Kidney (tissue), 14 donors: ENCODE data around the gene MED13L. TPM values are rescaled to one million over a fixed set of nuclear protein-coding genes. Genes with fewer than 3 reads are reported as not detected.

ENCODE experiments used
- DNase-seq, 5 donors: peaks; one replicate each; pipeline ENCODE4 v3.0.0-alpha.2; 2013 to 2020
- FAIRE-seq: peaks from 2 replicates; lab custom pipeline; 2012; peaks lifted over from hg19 to GRCh38; lab: Jason Lieb, UNC
- H3K27ac ChIP-seq, 2 donors: one replicate each; pipeline ENCODE4 v1.7.0; 2013; ENCODE audit warnings: low read depth in 2 of 2, low read length in 2 of 2, inconsistent platforms in 1 of 2
- H3K27me3 ChIP-seq: one replicate; pipeline ENCODE4 v1.7.1; 2013; ENCODE audit warnings: low read length, inconsistent platforms; ENCODE audit not compliant: control insufficient read depth, insufficient read depth
- H3K36me3 ChIP-seq, 3 donors: one replicate each; pipeline versions ENCODE4 v1.7.0 to v1.7.1; 2013; ENCODE audit warnings: low read length in 3 of 3, control low read depth in 1 of 3, inconsistent platforms in 1 of 3; ENCODE audit not compliant: insufficient read depth in 3 of 3, control insufficient read depth in 2 of 3
- H3K4me1 ChIP-seq, 3 donors: one replicate each; pipeline versions ENCODE4 v1.7.0 to v1.7.1; 2013; ENCODE audit warnings: low read length in 3 of 3, inconsistent platforms in 1 of 3, low read depth in 1 of 3; ENCODE audit not compliant: control insufficient read depth in 2 of 3, insufficient read depth in 2 of 3
- H3K4me3 ChIP-seq, 3 donors: one replicate each; pipeline versions ENCODE4 v1.7.0 to v1.8.1; 2013; ENCODE audit warnings: low read length in 3 of 3, control low read depth in 1 of 3, inconsistent platforms in 1 of 3
- H3K9ac ChIP-seq, 3 donors: one replicate each; pipeline versions ENCODE4 v1.7.0 to v1.7.1; 2013; ENCODE audit warnings: low read length in 3 of 3, control low read depth in 1 of 3, inconsistent platforms in 1 of 3
- H3K9me3 ChIP-seq, 3 donors: one replicate each; pipeline versions ENCODE4 v1.7.0 to v1.7.1; 2013; ENCODE audit warnings: low read length in 3 of 3, control low read depth in 1 of 3, inconsistent platforms in 1 of 3; ENCODE audit not compliant: control insufficient read depth in 2 of 3, insufficient read depth in 1 of 3
- intact Hi-C: fragments of 100-400 bp; cut with DNase I; formaldehyde crosslinking; loops from one replicate; pipeline ENCODE4 v1.11.1; 2022
- polyA plus RNA-seq: library from polyadenylated mRNA; stranded (reverse); fragments of 350-450 nt; fragmentation: Illumina TruSeq; extraction: RNeasy Lipid Tissue Mini Kit (QIAGEN cat#74804); gene quantifications from one replicate; pipeline ENCODE4 v1.2.3, GENCODE V29; 2014; ENCODE audit warnings: low read depth, low replicate concordance; ENCODE audit not compliant: insufficient read depth
- total RNA-seq: library from RNA; stranded (reverse); fragmentation: NEBNext Ultra II Directional; extraction: Animal tissue kit (Norgen Biotek cat#: 25700); gene quantifications from one replicate; pipeline ENCODE4 v1.2.1, GENCODE V29; 2021
- TF ChIP-seq, protein P1 (sequence below): IDR thresholded peaks from 3 replicates; pipeline ENCODE4 v1.5.1; 2012; ENCODE audit warnings: mild to moderate bottlenecking, moderate library complexity, borderline replicate concordance; ENCODE audit not compliant: insufficient read depth; ENCODE audit errors: extremely low read depth
- donor health status: control.
- donor health status: control.
- donor health status: control.
- donor health status: control.
- donor health status: control.
- donor health status: DM: yes; HTN: yes; CAD: no.
- donor health status: Normal renal cell carcinoma (clear cell type).

Gene MED13L
- total and polyA plus RNA-seq, 2 donors from 2014 or later: 7.1 to 153 TPM

DNA sequence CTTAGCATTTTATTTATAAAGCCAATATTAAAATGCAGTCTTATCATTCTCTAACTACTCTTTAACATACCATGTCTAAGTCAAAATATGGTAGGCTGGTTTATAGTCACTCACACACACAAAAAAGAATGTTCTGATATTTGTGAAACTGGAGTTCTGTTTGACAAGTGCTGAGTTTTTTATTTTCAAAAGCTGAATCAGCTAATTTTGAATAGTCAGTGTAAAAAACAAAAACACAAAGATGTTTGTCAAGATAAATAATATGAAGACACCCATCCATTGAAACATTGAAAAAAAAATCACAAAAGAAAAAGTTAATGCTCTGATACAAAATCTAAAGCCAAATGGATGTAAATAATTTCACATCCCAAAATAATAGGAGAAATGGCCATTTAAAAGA is 231.5 kb downstream of the MED13L start:
- DNase-seq (no peak), FAIRE-seq (no peak)
- H3K9me3 ChIP-seq: no peaks in the 10 kb centered on the region
- TF ChIP-seq, protein P1, sequence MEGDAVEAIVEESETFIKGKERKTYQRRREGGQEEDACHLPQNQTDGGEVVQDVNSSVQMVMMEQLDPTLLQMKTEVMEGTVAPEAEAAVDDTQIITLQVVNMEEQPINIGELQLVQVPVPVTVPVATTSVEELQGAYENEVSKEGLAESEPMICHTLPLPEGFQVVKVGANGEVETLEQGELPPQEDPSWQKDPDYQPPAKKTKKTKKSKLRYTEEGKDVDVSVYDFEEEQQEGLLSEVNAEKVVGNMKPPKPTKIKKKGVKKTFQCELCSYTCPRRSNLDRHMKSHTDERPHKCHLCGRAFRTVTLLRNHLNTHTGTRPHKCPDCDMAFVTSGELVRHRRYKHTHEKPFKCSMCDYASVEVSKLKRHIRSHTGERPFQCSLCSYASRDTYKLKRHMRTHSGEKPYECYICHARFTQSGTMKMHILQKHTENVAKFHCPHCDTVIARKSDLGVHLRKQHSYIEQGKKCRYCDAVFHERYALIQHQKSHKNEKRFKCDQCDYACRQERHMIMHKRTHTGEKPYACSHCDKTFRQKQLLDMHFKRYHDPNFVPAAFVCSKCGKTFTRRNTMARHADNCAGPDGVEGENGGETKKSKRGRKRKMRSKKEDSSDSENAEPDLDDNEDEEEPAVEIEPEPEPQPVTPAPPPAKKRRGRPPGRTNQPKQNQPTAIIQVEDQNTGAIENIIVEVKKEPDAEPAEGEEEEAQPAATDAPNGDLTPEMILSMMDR: no peak
- no peak overlapping the region for H3K9ac ChIP-seq
- no peak overlapping the region for H3K27ac ChIP-seq
- no peak overlapping the region for H3K4me3 ChIP-seq
- intact Hi-C loops: no loop called here
- no peaks in the 10 kb centered on the region for H3K27me3 ChIP-seq
- H3K36me3 ChIP-seq: no peaks in the 10 kb centered on the region
- H3K4me1 ChIP-seq: peaks cover 0 to 2% (median 0%) of the 10 kb centered on the region in 3 donors

DNA sequence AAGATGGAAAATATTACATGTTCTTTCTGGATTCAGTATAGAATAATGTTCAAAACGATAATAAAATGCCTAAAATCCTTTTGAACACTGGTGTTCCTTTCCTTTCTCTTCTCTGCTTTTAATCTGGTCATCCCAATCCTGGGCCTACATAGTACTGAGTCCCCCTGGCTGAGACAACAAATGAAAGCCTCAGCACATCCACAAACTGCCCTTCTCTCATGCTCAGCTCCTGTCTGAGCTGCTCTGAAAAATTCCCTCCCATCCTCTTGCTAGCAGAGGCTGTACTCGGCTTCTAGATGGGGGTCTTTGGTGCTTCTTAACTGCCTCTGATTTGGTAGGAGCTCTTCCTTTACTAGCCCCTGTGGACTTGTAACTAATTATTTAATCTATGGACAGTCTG is 232.3 kb downstream of the MED13L start:
- Histone ChIP-seq H3K36me3 (no peaks in the 10 kb centered on the region), H3K4me3 (no peak overlapping the region), H3K9me3 (no peaks in the 10 kb centered on the region), H3K9ac (no peak overlapping the region), H3K27me3 (no peaks in the 10 kb centered on the region), H3K4me1 (no peaks in the 10 kb centered on the region), H3K27ac (no peak overlapping the region)
- TF ChIP-seq, protein P1: no peak
- intact Hi-C loops: no loop called here
- DNase-seq (no peak), FAIRE-seq (no peak)

DNA sequence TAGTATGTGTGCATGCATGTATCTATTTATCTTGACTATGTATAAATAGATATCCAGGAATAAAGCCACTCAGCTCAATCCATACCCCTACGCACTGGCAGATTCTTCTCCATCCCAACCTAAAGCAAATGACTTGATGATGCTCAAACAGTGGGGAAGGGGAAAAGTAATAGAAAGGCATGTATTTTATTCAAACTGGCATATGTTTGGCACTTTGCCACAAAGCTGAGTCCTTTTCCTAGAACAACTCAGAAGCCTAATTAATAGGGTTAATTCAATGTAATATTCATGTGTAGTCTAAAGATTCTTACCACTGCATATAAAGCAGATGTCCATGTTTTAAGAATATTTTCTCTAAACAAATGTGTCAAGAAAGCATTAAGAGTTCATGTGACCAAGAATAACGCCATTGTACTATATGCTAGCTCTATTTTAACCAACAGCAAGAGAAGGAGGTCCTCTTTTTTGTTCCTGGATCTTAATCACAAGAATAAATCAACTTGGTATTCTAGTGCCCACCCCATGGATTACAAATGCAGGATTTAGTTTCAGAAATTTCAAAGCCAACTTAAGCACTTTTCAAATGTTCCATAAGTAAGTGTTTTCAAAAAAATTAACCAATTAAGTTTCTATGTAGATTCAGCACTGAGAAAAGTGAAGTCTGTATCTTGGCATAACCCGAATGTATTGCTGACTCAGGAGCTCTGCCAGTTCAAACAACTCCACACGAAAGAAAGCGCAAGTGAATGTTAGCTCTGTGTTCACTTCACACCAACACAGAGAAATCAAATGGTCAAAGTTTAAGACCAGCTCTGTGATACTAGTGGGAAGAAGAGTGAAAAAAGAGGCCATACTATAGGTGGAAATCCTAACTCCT is 233.6 kb downstream of the MED13L start:
- H3K27ac ChIP-seq: no peak overlapping the region
- H3K4me1 ChIP-seq: no peaks in the 10 kb centered on the region
- FAIRE-seq (no peak), DNase-seq (peak in 1 of 5 donors; percentile 21)
- intact Hi-C loops: no loop called here
- TF ChIP-seq, protein P1: no peak
- H3K9ac ChIP-seq: no peak overlapping the region
- no peaks in the 10 kb centered on the region for H3K9me3 ChIP-seq
- H3K4me3 ChIP-seq: no peak overlapping the region
- no peaks in the 10 kb centered on the region for H3K27me3 ChIP-seq
- H3K36me3 ChIP-seq: no peaks in the 10 kb centered on the region
